GM12878 (cell line): ENCODE results near the gene GRAMD2B. TPM values are rescaled to one million over a fixed set of nuclear protein-coding genes. Genes with fewer than 3 reads are reported as not detected.

Experiments used
- ATAC-seq: fragments of 200-7000 bp; cut with Tn5 transposase; 3 replicates; pipeline ENCODE4 v1.9.1; 2020; ENCODE audit warnings: mild to moderate bottlenecking, moderate library complexity
- BruUV-seq: library from RNA; stranded (reverse); fragments of 400-500 nt; replicated peaks from 2 replicates; lab custom pipeline; 2021; lab: Mats Ljungman, UMichigan
- CTCF ChIA-PET: fragments of 300-600 bp; sonication (Branson Sonifier 250); formaldehyde crosslinking; extraction: SDS; loops from one replicate; lab custom pipeline; 2021; ENCODE audit warnings: inconsistent platforms; lab: Yijun Ruan, JAX
- POLR2A ChIA-PET: fragments of 350-600 bp; formaldehyde crosslinking; extraction: SDS; loops from one replicate; lab custom pipeline; 2021; ENCODE audit warnings: inconsistent platforms; lab: Charles Lee
- RAD21 ChIA-PET: fragments of 300-600 bp; sonication (Branson Sonifier 250); formaldehyde crosslinking; loops from one replicate; lab custom pipeline; 2023; ENCODE audit warnings: antibody characterized with exemption; ENCODE audit not compliant: unreplicated experiment; lab: Charles Lee
- SMC1A ChIA-PET: fragments of 300-600 bp; sonication (Branson Sonifier 250); formaldehyde crosslinking; loops from one replicate; lab custom pipeline; 2023; ENCODE audit not compliant: unreplicated experiment, uncharacterized antibody; lab: Charles Lee
- DNase-seq: peaks from one replicate; pipeline ENCODE4 v3.0.0-alpha.2; 2011; ENCODE audit warnings: low read depth, low spot score
- FAIRE-seq: peaks from 3 replicates; lab custom pipeline; 2011; peaks lifted over from hg19 to GRCh38; lab: Jason Lieb, UNC
- H2AFZ ChIP-seq: 2 replicates; pipeline ENCODE4 v1.6.0; 2011; ENCODE audit warnings: low read depth, low read length, control low read depth; ENCODE audit not compliant: control insufficient read depth
- H3K27ac ChIP-seq: 2 replicates; pipeline ENCODE4 v1.5.1; 2011; ENCODE audit warnings: control low read depth; ENCODE audit not compliant: control insufficient read depth, insufficient read depth
- H3K27me3 ChIP-seq, 2 experiments: replicated peaks in 1 of 2; 2 replicates each; pipeline versions ENCODE4 v1.6.0 to v1.6.1; 2011; ENCODE audit warnings: low read length in 1 of 2; ENCODE audit not compliant: control insufficient read depth in 2 of 2, insufficient read depth in 2 of 2
- H3K36me3 ChIP-seq, 2 experiments: 2 replicates each; pipeline ENCODE4 v1.5.1; 2011; ENCODE audit warnings: low read length in 1 of 2; ENCODE audit not compliant: control insufficient read depth in 2 of 2, insufficient read depth in 2 of 2
- H3K4me1 ChIP-seq: 2 replicates; pipeline ENCODE4 v1.6.1; 2011; ENCODE audit warnings: mild to moderate bottlenecking, low read length, moderate library complexity, mixed read lengths; ENCODE audit not compliant: control insufficient read depth, insufficient read depth
- H3K4me2 ChIP-seq: 2 replicates; pipeline ENCODE4 v1.6.0; 2011; ENCODE audit warnings: control low read depth; ENCODE audit not compliant: control insufficient read depth, insufficient read depth
- H3K4me3 ChIP-seq: fragments of 200-600 bp; sonication (generic); 2 replicates; pipeline ENCODE4 v1.5.1; 2016
- H3K79me2 ChIP-seq: 2 replicates; pipeline ENCODE4 v1.6.0; 2011; ENCODE audit warnings: low read length; ENCODE audit not compliant: control insufficient read depth, insufficient read depth
- H3K9ac ChIP-seq: 2 replicates; pipeline ENCODE4 v1.8.0; 2011; ENCODE audit warnings: low read length, control low read depth, mixed read lengths; ENCODE audit not compliant: control insufficient read depth, insufficient read depth
- H3K9me3 ChIP-seq: replicated peaks from 3 replicates; pipeline ENCODE4 v1.5.1; 2011; ENCODE audit warnings: mild to moderate bottlenecking, low read length; ENCODE audit not compliant: control insufficient read depth, insufficient read depth
- H4K20me1 ChIP-seq: 2 replicates; pipeline ENCODE4 v1.6.0; 2011; ENCODE audit not compliant: control insufficient read depth, insufficient read depth
- BMI1 ChIP-seq: fragments of 450-650 bp; IDR thresholded peaks from 2 replicates; pipeline ENCODE4 v1.6.1; 2016; ENCODE audit warnings: mild to moderate bottlenecking, moderate library complexity, borderline replicate concordance
- FOS ChIP-seq: IDR thresholded peaks from 3 replicates; pipeline ENCODE4 v1.6.1; 2011; ENCODE audit warnings: borderline replicate concordance; ENCODE audit not compliant: insufficient read length; ENCODE audit errors: extremely low read depth
- HDAC2 ChIP-seq: fragments of 200-600 bp; sonication (generic); IDR thresholded peaks from 2 replicates; pipeline ENCODE4 v1.6.1; 2017
- MXI1 ChIP-seq: fragments of 150-350 bp; IDR thresholded peaks from 2 replicates; pipeline ENCODE4 v1.6.1; 2011; ENCODE audit warnings: low read depth, mild to moderate bottlenecking, inconsistent platforms, low read length, improper control_type of control experiment
- NFIC ChIP-seq: IDR thresholded peaks from 2 replicates; pipeline ENCODE4 v1.6.1; 2012; ENCODE audit warnings: low read depth, mild to moderate bottlenecking, inconsistent platforms, low read length, moderate library complexity
- NFXL1 ChIP-seq: fragments of 450-650 bp; IDR thresholded peaks from 2 replicates; pipeline ENCODE4 v1.6.1; 2017; ENCODE audit warnings: antibody characterized with exemption, mild to moderate bottlenecking, borderline replicate concordance
- NFYB ChIP-seq: IDR thresholded peaks from 2 replicates; pipeline ENCODE4 v1.6.1; 2011; ENCODE audit warnings: low read depth, mild to moderate bottlenecking, low read length, improper control_type of control experiment, moderate library complexity; ENCODE audit not compliant: insufficient read depth
- NR2F1 ChIP-seq: fragments of 450-650 bp; conservative IDR thresholded peaks from 2 replicates; pipeline ENCODE4 v1.6.1; 2017; ENCODE audit warnings: mild to moderate bottlenecking
- PML ChIP-seq: IDR thresholded peaks from 2 replicates; pipeline ENCODE4 v1.6.1; 2012; ENCODE audit warnings: low read length, inconsistent platforms
- POLR2AphosphoS2 ChIP-seq: IDR thresholded peaks from 2 replicates; pipeline ENCODE4 v1.6.1; 2011; ENCODE audit warnings: low read depth, mild to moderate bottlenecking, low read length, improper control_type of control experiment, moderate library complexity
- SRF ChIP-seq, 2 experiments: IDR thresholded peaks; 2 replicates each; pipeline ENCODE4 v1.6.1; 2011; ENCODE audit warnings: low read depth in 2 of 2, low read length in 2 of 2, mild to moderate bottlenecking in 1 of 2, moderate library complexity in 1 of 2
- TARDBP ChIP-seq: IDR thresholded peaks from 2 replicates; pipeline ENCODE4 v1.6.1; 2016; ENCODE audit warnings: borderline replicate concordance
- TCF3 ChIP-seq: IDR thresholded peaks from 2 replicates; pipeline ENCODE4 v1.6.1; 2012; ENCODE audit warnings: low read depth, mild to moderate bottlenecking, low read length, borderline replicate concordance; ENCODE audit not compliant: insufficient read depth
- ZBTB11 ChIP-seq: fragments of 450-650 bp; formaldehyde crosslinking; IDR thresholded peaks from 2 replicates; pipeline ENCODE4 v1.5.0; 2022; ENCODE audit warnings: mild to moderate bottlenecking, missing genetic modification characterization
- WGBS: methylation state at CpG from one replicate; pipeline ENCODE4 v1.1.6; 2016; ENCODE audit warnings: low lambda C conversion rate; ENCODE audit not compliant: insufficient replicate concordance, insufficient coverage; ENCODE audit errors: missing lambda C conversion rate; 5-methylcytosine and 5-hydroxymethylcytosine counted together
- in situ Hi-C: fragments of 300-500 bp; cut with MboI; formaldehyde crosslinking; loops from 9 replicates; pipeline ENCODE4 v1.14.3; 2018; ENCODE audit warnings: mixed read lengths
- intact Hi-C: fragments of 100-400 bp; cut with micrococcal nuclease; formaldehyde crosslinking; loops from one replicate; pipeline ENCODE4 v1.14.2; 2022; ENCODE audit not compliant: unreplicated experiment
- polyA plus RNA-seq, 11 experiments: library from polyadenylated mRNA; depleted of rRNA in 4 of 11; unstranded in 6 of 11; stranded (reverse) in 5 of 11; fragments of >200 nt; fragmentation: Nextera tagmentation in 4 of 11; fragmentation: Illumina TruSeq in 1 of 11; extraction: Ambion mirVana in 4 of 11; extraction: Trizol in 1 of 11; gene quantifications; 1 replicate in 1 of 11; 2 replicates in 10 of 11; pipeline versions ENCODE4 v1.2.1 to v1.2.3, GENCODE V29; 2011 to 2016; ENCODE audit warnings: inconsistent platforms in 2 of 11, missing spikeins in 2 of 11, low read depth in 1 of 11
- total RNA-seq, 4 experiments: library from RNA; depleted of rRNA in 3 of 4; stranded (reverse); fragments of >200 nt in 3 of 4; fragmentation: Illumina TruSeq in 1 of 4; extraction: Trizol in 1 of 4; gene quantifications; 2 replicates each; pipeline versions ENCODE4 v1.2.1 to v1.2.3, GENCODE V29; 2013 to 2021
- TF ChIP-seq, protein P1 (sequence below): fragments of 450-650 bp; formaldehyde crosslinking; IDR thresholded peaks from 2 replicates; pipeline ENCODE4 v1.4.0; 2020; ENCODE audit warnings: mild to moderate bottlenecking, moderate library complexity
- TF ChIP-seq, protein P2 (sequence below): fragments of 450-650 bp; IDR thresholded peaks from 2 replicates; pipeline ENCODE4 v1.6.1; 2016; ENCODE audit warnings: mild to moderate bottlenecking

GRAMD2B gene
- total and polyA plus RNA-seq, 10 of the 15 experiments (the other 5 are each of a cell fraction or from before 2014, with no cell fraction given): 1.9 to 21.5 (median 8.4) TPM

GRCh38 chr5:126509339-126509738, 86.1 kb downstream of the GRAMD2B start (continued):
- TF ChIP-seq NFIC: no peak
- no peak for TF ChIP-seq PML
- TF ChIP-seq, all 136 proteins: peak for 0

- Histone ChIP-seq H3K36me3 (no peaks in the 10 kb centered on the region), H3K79me2 (no peaks in the 10 kb centered on the region), H3K9me3 (no peaks in the 10 kb centered on the region), H3K4me3 (no peak overlapping the region), H3K27me3 (no peaks in the 10 kb centered on the region), H3K27ac (no peak overlapping the region), H3K4me1 (no peaks in the 10 kb centered on the region), H2AFZ (no peak overlapping the region), H4K20me1 (no peaks in the 10 kb centered on the region), H3K4me2 (no peak overlapping the region), H3K9ac (no peak overlapping the region)
- BruUV-seq: no TSS peak
- WGBS: 37% methylated on average over 1 of the region's 1 CpG
- no peak for FAIRE-seq
- ChIA-PET SMC1A (interaction anchor here (1.6 kb wide), 1 partner anchor 16 kb away, joined by 4 read pairs; no protein-coding TSS in a partner anchor), POLR2A (no interaction called here), RAD21 (no interaction called here), CTCF (interaction anchor here (3.2 kb wide), 1 partner anchor 12 kb away, joined by 16 read pairs; no protein-coding TSS in a partner anchor)
- DNase-seq: no peak
- no peak for ATAC-seq
- intact Hi-C loops (no loop called here), in situ Hi-C loops (no loop called here)
- TF ChIP-seq NFXL1 (no peak), HDAC2 (no peak), NFYB (no peak), TARDBP (no peak), BMI1 (no peak), FOS (no peak), POLR2AphosphoS2 (no peak), TCF3 (no peak), NR2F1 (no peak), MXI1 (no peak), ZBTB11 (no peak), SRF (IDR thresholded peaks at IDR 0.05; ENCODE audit: low read depth in 2 of 2, low read length in 2 of 2) (no peak)
- TF ChIP-seq, protein P1, sequence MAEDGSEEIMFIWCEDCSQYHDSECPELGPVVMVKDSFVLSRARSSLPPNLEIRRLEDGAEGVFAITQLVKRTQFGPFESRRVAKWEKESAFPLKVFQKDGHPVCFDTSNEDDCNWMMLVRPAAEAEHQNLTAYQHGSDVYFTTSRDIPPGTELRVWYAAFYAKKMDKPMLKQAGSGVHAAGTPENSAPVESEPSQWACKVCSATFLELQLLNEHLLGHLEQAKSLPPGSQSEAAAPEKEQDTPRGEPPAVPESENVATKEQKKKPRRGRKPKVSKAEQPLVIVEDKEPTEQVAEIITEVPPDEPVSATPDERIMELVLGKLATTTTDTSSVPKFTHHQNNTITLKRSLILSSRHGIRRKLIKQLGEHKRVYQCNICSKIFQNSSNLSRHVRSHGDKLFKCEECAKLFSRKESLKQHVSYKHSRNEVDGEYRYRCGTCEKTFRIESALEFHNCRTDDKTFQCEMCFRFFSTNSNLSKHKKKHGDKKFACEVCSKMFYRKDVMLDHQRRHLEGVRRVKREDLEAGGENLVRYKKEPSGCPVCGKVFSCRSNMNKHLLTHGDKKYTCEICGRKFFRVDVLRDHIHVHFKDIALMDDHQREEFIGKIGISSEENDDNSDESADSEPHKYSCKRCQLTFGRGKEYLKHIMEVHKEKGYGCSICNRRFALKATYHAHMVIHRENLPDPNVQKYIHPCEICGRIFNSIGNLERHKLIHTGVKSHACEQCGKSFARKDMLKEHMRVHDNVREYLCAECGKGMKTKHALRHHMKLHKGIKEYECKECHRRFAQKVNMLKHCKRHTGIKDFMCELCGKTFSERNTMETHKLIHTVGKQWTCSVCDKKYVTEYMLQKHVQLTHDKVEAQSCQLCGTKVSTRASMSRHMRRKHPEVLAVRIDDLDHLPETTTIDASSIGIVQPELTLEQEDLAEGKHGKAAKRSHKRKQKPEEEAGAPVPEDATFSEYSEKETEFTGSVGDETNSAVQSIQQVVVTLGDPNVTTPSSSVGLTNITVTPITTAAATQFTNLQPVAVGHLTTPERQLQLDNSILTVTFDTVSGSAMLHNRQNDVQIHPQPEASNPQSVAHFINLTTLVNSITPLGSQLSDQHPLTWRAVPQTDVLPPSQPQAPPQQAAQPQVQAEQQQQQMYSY: no peak
- TF ChIP-seq, protein P2, sequence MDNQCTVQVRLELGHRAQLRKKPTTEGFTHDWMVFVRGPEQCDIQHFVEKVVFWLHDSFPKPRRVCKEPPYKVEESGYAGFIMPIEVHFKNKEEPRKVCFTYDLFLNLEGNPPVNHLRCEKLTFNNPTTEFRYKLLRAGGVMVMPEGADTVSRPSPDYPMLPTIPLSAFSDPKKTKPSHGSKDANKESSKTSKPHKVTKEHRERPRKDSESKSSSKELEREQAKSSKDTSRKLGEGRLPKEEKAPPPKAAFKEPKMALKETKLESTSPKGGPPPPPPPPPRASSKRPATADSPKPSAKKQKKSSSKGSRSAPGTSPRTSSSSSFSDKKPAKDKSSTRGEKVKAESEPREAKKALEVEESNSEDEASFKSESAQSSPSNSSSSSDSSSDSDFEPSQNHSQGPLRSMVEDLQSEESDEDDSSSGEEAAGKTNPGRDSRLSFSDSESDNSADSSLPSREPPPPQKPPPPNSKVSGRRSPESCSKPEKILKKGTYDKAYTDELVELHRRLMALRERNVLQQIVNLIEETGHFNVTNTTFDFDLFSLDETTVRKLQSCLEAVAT: no peak
Measured at GRCh38 chr5:126511961-126512360, 88.8 kb downstream of the GRAMD2B start.
